C4-2B (cell line): ENCODE data around the gene CAB39L.

ENCODE experiments used
- H3K27ac ChIP-seq: fragments of 450-650 bp; 2 replicates; pipeline ENCODE4 v1.5.1; 2017
- CTCF ChIP-seq: fragments of 450-650 bp; conservative IDR thresholded peaks from 2 replicates; pipeline ENCODE4 v1.5.1; 2017; ENCODE audit warnings: mild to moderate bottlenecking
- ZFX ChIP-seq: fragments of 450-650 bp; IDR thresholded peaks from 2 replicates; pipeline ENCODE4 v1.6.1; 2017

Gene CAB39L

DNA sequence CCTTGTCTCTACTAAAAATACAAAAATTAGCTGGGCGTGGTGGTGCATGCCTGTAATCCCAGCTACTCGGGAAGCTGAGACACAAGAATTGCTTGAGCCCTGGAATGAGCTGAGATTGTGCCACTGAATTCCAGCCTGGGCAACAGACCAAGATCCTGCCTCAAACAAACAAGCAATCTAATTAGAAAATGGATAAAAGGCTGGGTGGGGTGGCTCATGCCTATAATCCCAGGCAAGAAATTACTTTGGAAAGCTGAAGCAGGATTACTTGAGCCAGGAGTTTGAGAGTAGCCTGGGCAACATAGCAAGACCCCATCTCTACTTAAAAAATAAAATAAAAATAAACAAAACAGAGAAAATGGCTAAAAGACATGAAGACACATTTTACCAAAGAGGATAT, 77.0 kb downstream of the CAB39L start:
- TF ChIP-seq ZFX (no peak), CTCF (no peak)

GRCh38 chr13:49357694-49358093, 86.2 kb downstream of the CAB39L start:
- TF ChIP-seq CTCF: no peak
- no peak for TF ChIP-seq ZFX
- H3K27ac ChIP-seq: no peak overlapping the region

More for the DNA sequence above, 77.0 kb downstream of the CAB39L start:
- no peak overlapping the region for H3K27ac ChIP-seq

- no peak overlapping the region for H3K27ac ChIP-seq
These were observed 87.6 kb downstream of the CAB39L start for GRCh38 chr13:49356223-49356622.

GRCh38 chr13:49354719-49355118, 89.1 kb downstream of the CAB39L start:
- TF ChIP-seq CTCF: no peak
- TF ChIP-seq ZFX: no peak
- no peak overlapping the region for H3K27ac ChIP-seq

More at GRCh38 chr13:49356223-49356622, 87.6 kb downstream of the CAB39L start:
- TF ChIP-seq CTCF (no peak), ZFX (no peak)

- no peak overlapping the region for H3K27ac ChIP-seq
- no peak for TF ChIP-seq ZFX
- no peak for TF ChIP-seq CTCF
These were observed 90.0 kb downstream of the CAB39L start for GRCh38 chr13:49353908-49354307.

GRCh38 chr13:49351871-49352270, 92.0 kb downstream of the CAB39L start:
- no peak overlapping the region for H3K27ac ChIP-seq
- TF ChIP-seq CTCF (no peak), ZFX (no peak)

DNA sequence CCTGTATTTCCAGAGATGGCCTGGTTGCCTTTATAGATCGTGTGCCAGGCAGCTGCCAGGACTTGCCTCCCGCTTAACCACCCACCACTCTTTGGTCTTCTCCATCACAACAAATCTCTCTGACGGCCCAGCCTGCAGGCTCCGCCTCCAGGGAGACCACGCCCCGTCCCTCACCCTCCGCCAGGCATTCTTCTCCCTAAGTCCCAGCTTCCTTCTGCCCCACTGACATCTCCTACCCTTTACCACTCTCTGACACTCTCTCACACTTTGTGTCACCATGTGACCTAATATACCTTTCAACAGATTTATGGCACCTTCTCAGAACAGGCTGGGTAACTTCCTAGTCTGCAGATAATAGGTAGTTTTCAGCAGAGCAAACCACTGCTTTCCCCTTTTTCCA, 95.1 kb downstream of the CAB39L start:
- no peak overlapping the region for H3K27ac ChIP-seq
- TF ChIP-seq ZFX (no peak), CTCF (no peak)
